Measurements from ENCODE around the gene COL5A1.

COL5A1 gene

DNA sequence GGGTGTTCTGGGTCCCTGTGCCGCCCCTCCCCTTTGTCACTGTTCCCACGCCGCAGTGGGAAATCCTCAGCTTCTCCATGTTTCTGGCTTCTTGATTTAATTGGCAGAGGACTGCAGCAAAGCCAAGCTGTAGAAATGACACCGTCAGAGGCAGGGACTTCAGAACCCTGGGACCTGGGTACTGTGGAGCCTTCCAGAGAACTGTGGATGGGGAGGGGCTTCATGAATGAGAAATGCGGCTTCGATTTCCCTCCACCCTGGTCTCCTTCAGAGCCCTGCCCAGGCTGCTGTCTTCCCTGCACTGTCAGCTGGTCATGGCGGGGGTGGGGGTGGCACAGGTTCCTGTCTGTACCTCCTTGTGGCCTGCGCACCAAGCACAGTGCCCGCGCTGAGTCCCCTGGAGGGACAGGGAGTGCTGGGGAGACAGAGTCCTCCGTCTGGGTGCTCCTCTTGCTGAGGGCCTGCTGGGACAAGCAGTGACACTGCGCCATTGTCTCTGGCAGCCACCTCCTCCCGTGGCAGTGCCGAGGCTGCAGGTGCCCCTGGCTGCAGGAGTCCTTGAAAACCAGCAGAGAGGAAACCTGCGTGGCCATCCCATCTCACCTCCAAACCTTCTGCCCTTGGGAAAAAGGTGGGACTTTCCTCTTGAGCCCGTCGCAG is 47.2 kb downstream of the COL5A1 start:
- no peak for TF ChIP-seq SNAI2 (CRISPR knock-in tag; IDR thresholded peaks at IDR 0.05)
- no peak for TF ChIP-seq ZC3H10 (CRISPR knock-in tag; IDR thresholded peaks at IDR 0.05)
- TF ChIP-seq TCF4 (CRISPR knock-in tag; IDR thresholded peaks at IDR 0.05; ENCODE audit: borderline replicate concordance): no peak
- TF ChIP-seq GLIS3 (CRISPR knock-in tag; IDR thresholded peaks at IDR 0.05): no peak
- no peak for TF ChIP-seq ZFP30 (CRISPR knock-in tag; IDR thresholded peaks at IDR 0.05)
- no peak for TF ChIP-seq ZFP3 (CRISPR knock-in tag; IDR thresholded peaks at IDR 0.05)
- TF ChIP-seq, protein P1, sequence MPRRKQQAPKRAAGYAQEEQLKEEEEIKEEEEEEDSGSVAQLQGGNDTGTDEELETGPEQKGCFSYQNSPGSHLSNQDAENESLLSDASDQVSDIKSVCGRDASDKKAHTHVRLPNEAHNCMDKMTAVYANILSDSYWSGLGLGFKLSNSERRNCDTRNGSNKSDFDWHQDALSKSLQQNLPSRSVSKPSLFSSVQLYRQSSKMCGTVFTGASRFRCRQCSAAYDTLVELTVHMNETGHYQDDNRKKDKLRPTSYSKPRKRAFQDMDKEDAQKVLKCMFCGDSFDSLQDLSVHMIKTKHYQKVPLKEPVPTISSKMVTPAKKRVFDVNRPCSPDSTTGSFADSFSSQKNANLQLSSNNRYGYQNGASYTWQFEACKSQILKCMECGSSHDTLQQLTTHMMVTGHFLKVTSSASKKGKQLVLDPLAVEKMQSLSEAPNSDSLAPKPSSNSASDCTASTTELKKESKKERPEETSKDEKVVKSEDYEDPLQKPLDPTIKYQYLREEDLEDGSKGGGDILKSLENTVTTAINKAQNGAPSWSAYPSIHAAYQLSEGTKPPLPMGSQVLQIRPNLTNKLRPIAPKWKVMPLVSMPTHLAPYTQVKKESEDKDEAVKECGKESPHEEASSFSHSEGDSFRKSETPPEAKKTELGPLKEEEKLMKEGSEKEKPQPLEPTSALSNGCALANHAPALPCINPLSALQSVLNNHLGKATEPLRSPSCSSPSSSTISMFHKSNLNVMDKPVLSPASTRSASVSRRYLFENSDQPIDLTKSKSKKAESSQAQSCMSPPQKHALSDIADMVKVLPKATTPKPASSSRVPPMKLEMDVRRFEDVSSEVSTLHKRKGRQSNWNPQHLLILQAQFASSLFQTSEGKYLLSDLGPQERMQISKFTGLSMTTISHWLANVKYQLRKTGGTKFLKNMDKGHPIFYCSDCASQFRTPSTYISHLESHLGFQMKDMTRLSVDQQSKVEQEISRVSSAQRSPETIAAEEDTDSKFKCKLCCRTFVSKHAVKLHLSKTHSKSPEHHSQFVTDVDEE (CRISPR knock-in tag; IDR thresholded peaks at IDR 0.05): no peak
- TF ChIP-seq ZNF70 (CRISPR knock-in tag; IDR thresholded peaks at IDR 0.05): no peak
- no peak for TF ChIP-seq POU6F1 (CRISPR knock-in tag; IDR thresholded peaks at IDR 0.05; ENCODE audit: borderline replicate concordance, low read depth)
- no peak for ATAC-seq

DNA sequence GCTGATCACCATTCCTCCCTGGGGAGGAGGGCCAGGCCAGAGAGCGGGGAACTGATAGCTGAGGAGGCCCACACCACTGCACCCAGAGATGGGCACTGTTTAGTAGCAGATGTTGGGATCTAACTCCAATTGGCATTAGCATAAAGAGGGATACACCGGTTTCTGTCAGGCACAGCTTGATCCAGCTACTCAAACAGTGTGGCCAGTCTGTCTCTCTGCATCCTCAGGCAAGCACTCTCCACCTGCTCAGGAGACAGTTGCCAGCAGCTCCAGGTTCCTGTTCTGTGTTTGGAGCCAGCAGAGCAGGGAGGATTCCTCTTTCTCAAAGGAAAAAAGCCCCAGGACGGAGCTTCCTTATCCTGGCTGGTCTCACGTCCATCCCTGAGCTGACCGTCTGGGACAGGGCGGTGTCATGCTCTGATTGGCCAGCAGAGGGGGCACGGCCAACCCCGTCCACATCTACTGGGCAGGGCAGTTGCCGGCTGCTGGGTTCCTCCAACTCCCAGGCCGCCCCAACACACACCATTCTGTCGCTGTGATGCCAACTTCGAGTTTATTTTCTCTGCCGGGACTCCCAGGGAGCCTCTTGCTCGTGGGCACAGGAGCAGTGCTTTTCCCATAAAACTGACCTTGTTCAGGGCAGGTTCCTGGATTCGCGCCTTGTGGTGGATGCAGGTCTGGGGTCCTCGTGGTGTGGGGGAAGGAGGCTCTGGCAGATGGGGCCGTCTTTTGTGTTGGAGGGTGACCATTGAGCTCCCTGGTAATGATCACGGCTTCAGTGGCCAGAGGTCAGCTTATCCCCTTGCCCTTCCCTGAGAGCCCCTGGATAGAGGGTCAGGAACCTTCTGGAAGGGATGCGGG is 47.9 kb downstream of the COL5A1 start:
- peak; percentile 94 for ATAC-seq
- no peak for TF ChIP-seq CREB5 (CRISPR knock-in tag; IDR thresholded peaks at IDR 0.05; ENCODE audit: low read depth)
- no peak for TF ChIP-seq CSRNP3 (CRISPR knock-in tag; IDR thresholded peaks at IDR 0.05)
- no peak for TF ChIP-seq ZNF8 (CRISPR knock-in tag; IDR thresholded peaks at IDR 0.05)
- no peak for TF ChIP-seq ISL1 (CRISPR knock-in tag; IDR thresholded peaks at IDR 0.05)
- TF ChIP-seq, protein P2, sequence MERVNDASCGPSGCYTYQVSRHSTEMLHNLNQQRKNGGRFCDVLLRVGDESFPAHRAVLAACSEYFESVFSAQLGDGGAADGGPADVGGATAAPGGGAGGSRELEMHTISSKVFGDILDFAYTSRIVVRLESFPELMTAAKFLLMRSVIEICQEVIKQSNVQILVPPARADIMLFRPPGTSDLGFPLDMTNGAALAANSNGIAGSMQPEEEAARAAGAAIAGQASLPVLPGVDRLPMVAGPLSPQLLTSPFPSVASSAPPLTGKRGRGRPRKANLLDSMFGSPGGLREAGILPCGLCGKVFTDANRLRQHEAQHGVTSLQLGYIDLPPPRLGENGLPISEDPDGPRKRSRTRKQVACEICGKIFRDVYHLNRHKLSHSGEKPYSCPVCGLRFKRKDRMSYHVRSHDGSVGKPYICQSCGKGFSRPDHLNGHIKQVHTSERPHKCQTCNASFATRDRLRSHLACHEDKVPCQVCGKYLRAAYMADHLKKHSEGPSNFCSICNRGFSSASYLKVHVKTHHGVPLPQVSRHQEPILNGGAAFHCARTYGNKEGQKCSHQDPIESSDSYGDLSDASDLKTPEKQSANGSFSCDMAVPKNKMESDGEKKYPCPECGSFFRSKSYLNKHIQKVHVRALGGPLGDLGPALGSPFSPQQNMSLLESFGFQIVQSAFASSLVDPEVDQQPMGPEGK (CRISPR knock-in tag; IDR thresholded peaks at IDR 0.05; ENCODE audit: borderline replicate concordance): no peak
- no peak for TF ChIP-seq ZC3H10 (CRISPR knock-in tag; IDR thresholded peaks at IDR 0.05)

- ATAC-seq: no peak
- TF ChIP-seq ZNF70 (CRISPR knock-in tag; IDR thresholded peaks at IDR 0.05) (no peak), ZNF8 (CRISPR knock-in tag; IDR thresholded peaks at IDR 0.05) (no peak), ESRRG (CRISPR knock-in tag; IDR thresholded peaks at IDR 0.05) (no peak), ISL1 (CRISPR knock-in tag; IDR thresholded peaks at IDR 0.05) (no peak), OSR1 (CRISPR knock-in tag; IDR thresholded peaks at IDR 0.05) (no peak), ARNTL (CRISPR knock-in tag; IDR thresholded peaks at IDR 0.05; ENCODE audit: borderline replicate concordance, low read depth) (no peak), BACH2 (CRISPR knock-in tag; IDR thresholded peaks at IDR 0.05; ENCODE audit: borderline replicate concordance) (no peak), POU6F1 (CRISPR knock-in tag; IDR thresholded peaks at IDR 0.05; ENCODE audit: borderline replicate concordance, low read depth) (no peak), ZFP30 (CRISPR knock-in tag; IDR thresholded peaks at IDR 0.05) (no peak), ZFP3 (CRISPR knock-in tag; IDR thresholded peaks at IDR 0.05) (no peak), ZC3H10 (CRISPR knock-in tag; IDR thresholded peaks at IDR 0.05) (no peak), TOX (CRISPR knock-in tag; IDR thresholded peaks at IDR 0.05; ENCODE audit: borderline replicate concordance) (no peak), ZNF565 (CRISPR knock-in tag; conservative IDR thresholded peaks at IDR 0.05; ENCODE audit: low read depth) (no peak)
- TF ChIP-seq, protein P1 (CRISPR knock-in tag; IDR thresholded peaks at IDR 0.05): no peak
These were observed 48.7 kb downstream of the COL5A1 start for GRCh38 chr9:134690301-134690751.

All from SK-N-SH treated with all-trans-retinoic acid at 6 μM for 48 hours (cell line).